DMS153 treated with DMSO at 0.1 percent for 48 hours (cell line): ENCODE data around the gene IVD.
A peak's percentile ranks its signal among the peaks of the same experiment; 100 is the strongest.
"Not testable (repeated sequence)": the region's sequence is repeated elsewhere in the genome, so short reads cannot be mapped to it uniquely, and the experiment has no call there.

Experiments
- DNase-seq: peaks from one replicate; lab custom pipeline; 2025; ENCODE audit not compliant: unreplicated experiment; lab: John Stamatoyannopoulos, UW

Gene IVD

GRCh38 chr15:40437752-40438687 lies 32.4 kb downstream of the IVD start:
- DNase-seq, result no peak

GRCh38 chr15:40438712-40439111 lies 33.1 kb downstream of the IVD start:
- DNase-seq, result no peak

GRCh38 chr15:40439461-40439959 lies 33.9 kb downstream of the IVD start:
- DNase-seq, result no peak

- DNase-seq, result no peak
Measured at GRCh38 chr15:40439960-40440742, 34.6 kb downstream of the IVD start.

GRCh38 chr15:40440743-40441564 lies 35.4 kb downstream of the IVD start, which contains the start of gene BAHD1:
Gene BAHD1, plus strand, starts transcription at chr15:40440953. Its CDS starts 17,512 bp downstream, at chr15:40458465.
- DNase-seq, result peak; percentile 47

- no peak for DNase-seq
Measured at GRCh38 chr15:40441565-40442531, 36.3 kb downstream of the IVD start.

- DNase-seq, result no peak
Measured at GRCh38 chr15:40443255-40443654, 37.7 kb downstream of the IVD start.

- no peak for DNase-seq
Measured at GRCh38 chr15:40443846-40444245, 38.3 kb downstream of the IVD start.

GRCh38 chr15:40444736-40445135 lies 39.1 kb downstream of the IVD start:
- DNase-seq, result no peak

GRCh38 chr15:40445421-40445922 lies 39.9 kb downstream of the IVD start:
- DNase-seq, result no peak

GRCh38 chr15:40446144-40446543 lies 40.5 kb downstream of the IVD start:
- DNase-seq, result no peak

- DNase-seq, result no peak
Measured at GRCh38 chr15:40448354-40448753, 42.8 kb downstream of the IVD start.

- no peak for DNase-seq
Measured at GRCh38 chr15:40449275-40449674, 43.7 kb downstream of the IVD start.

- DNase-seq, result no peak
Measured at GRCh38 chr15:40450047-40450446, 44.5 kb downstream of the IVD start.

- DNase-seq, result no peak
Measured at GRCh38 chr15:40451527-40452158, 46.0 kb downstream of the IVD start.

- no peak for DNase-seq
Measured at GRCh38 chr15:40452296-40453090, 46.9 kb downstream of the IVD start.

GRCh38 chr15:40453941-40454340 lies 48.3 kb downstream of the IVD start:
- not testable (repeated sequence) for DNase-seq

- no peak for DNase-seq
Measured at GRCh38 chr15:40454904-40455391, 49.4 kb downstream of the IVD start.
